Stimulated activated memory B cell treated with anti-CD40 and anti-IgM and Interleukin-4, amounts not matched to agents 10 μg/mL and 1 μg/mL and 100 μg/mL, for 72 hours (primary cell): ENCODE results near the gene RNF14.
"Not testable (repeated sequence)": the region's sequence is repeated elsewhere in the genome, so short reads cannot be mapped to it uniquely, and the experiment has no call there.

Experiments used
- ATAC-seq: fragments of 150-1000 bp; cut with Tn5 transposase; 2 replicates; pipeline ENCODE4 v1.10.0; 2021
- H3K27ac Mint-ChIP-seq: one replicate; pipeline ENCODE4 v1.8.0; 2022; ENCODE audit warnings: mild to moderate bottlenecking, mixed read lengths
- H3K27me3 Mint-ChIP-seq: one replicate; pipeline ENCODE4 v1.8.0; 2022; ENCODE audit warnings: mixed read lengths
- H3K36me3 Mint-ChIP-seq: one replicate; pipeline ENCODE4 v1.8.0; 2022; ENCODE audit warnings: mixed read lengths
- H3K4me1 Mint-ChIP-seq: one replicate; pipeline ENCODE4 v1.8.0; 2022; ENCODE audit warnings: mixed read lengths
- H3K4me3 Mint-ChIP-seq: one replicate; pipeline ENCODE4 v1.8.0; 2022; ENCODE audit warnings: mild to moderate bottlenecking, moderate library complexity, mixed read lengths
- H3K9me3 Mint-ChIP-seq: one replicate; pipeline ENCODE4 v1.8.0; 2022; ENCODE audit warnings: mixed read lengths

Gene RNF14

DNA sequence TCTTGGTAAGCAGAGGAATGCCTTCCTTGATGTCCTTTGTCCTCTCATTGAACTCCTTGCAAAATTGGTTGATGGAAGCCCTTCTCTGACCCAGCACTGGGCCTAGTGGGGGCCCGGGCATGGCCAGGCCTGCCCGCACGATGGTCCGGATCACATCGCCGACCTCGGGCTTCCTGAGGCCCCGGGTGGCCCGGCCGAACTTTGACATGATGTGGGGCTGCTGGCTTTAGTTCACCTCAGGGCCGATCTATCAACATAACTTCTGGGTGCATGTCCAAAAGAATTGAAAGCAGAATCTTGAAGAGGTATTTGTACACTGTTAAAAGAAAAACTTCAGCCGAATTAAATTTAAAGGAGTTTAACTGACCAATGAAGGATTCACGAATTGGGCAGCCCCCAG lies 68.0 kb downstream of the RNF14 start:
- H3K4me3 Mint-ChIP-seq, result no peak overlapping the region

DNA sequence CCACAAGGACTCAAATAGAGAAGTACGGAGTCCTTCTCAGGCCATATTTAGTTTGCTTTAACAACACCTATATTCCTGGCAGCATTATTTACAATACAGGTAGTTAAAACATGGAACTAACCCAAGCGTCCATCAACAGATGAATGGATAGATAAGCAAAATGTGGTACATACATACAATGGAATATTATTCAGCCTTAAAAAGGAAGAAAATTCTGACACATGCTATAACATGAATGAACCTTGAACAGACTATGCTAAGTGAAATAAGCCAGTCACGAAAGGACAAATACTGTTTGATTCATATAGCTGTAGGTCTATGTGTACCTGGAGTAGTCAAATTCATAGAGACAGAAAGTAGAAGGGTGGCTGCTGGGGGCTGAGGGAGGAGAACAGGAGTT lies 68.7 kb downstream of the RNF14 start:
- H3K4me1 Mint-ChIP-seq, H3K36me3 Mint-ChIP-seq, H3K9me3 Mint-ChIP-seq, ATAC-seq, H3K27ac Mint-ChIP-seq, H3K4me3 Mint-ChIP-seq: not testable (repeated sequence)
- H3K27me3 Mint-ChIP-seq, result peaks cover 16% of the 10 kb centered on the region

More for the DNA sequence above, 68.0 kb downstream of the RNF14 start:
- ATAC-seq, result no peak
- H3K4me1 Mint-ChIP-seq, result no peaks in the 10 kb centered on the region
- no peaks in the 10 kb centered on the region for H3K36me3 Mint-ChIP-seq
- no peak overlapping the region for H3K27ac Mint-ChIP-seq
- H3K9me3 Mint-ChIP-seq, result no peaks in the 10 kb centered on the region
- peaks cover 14% of the 10 kb centered on the region for H3K27me3 Mint-ChIP-seq

DNA sequence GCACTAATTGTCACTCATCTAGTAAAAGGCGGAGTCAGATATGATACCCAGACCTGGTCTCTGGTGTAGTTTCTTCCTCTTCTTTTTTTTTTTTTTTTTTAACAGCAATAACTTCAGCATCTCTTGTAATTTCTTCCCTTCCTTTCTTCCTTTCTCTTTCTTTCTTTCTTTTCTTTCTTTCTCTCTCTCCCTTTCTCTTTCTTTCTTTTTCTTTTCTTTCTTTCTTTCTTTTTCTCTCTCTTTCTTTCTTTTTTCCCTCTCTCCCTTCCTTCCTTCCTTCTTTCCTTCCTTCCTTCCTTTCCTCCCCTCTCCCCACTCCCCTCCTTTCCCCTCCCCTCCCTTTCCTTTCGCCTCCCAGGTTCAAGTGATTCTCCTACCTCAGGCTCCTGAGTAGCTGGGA lies 69.8 kb downstream of the RNF14 start:
- peaks cover 9% of the 10 kb centered on the region for H3K27me3 Mint-ChIP-seq
- H3K9me3 Mint-ChIP-seq, result no peaks in the 10 kb centered on the region
- ATAC-seq, result no peak
- H3K4me1 Mint-ChIP-seq, result no peaks in the 10 kb centered on the region
- H3K36me3 Mint-ChIP-seq, result no peaks in the 10 kb centered on the region
- H3K4me3 Mint-ChIP-seq, result no peak overlapping the region
- H3K27ac Mint-ChIP-seq, result no peak overlapping the region
